Islet precursor cell (in vitro differentiated cells): ENCODE data around the gene ARMC2.
"Not testable (repeated sequence)": the region's sequence is repeated elsewhere in the genome, so short reads cannot be mapped to it uniquely, and the experiment has no call there.

Source experiments
- DNase-seq: peaks from one replicate; pipeline ENCODE4 v3.0.0-alpha.2; 2018

The ARMC2 gene

GRCh38 chr6:108921547-108922361 is 73.5 kb downstream of the ARMC2 start:
- no peak for DNase-seq

- DNase-seq, result no peak
Observed at GRCh38 chr6:108922499-108922898, 74.3 kb downstream of the ARMC2 start.

GRCh38 chr6:108927927-108928326 is 79.7 kb downstream of the ARMC2 start:
- no peak for DNase-seq

- DNase-seq, result no peak
Observed at GRCh38 chr6:108928650-108929049, 80.4 kb downstream of the ARMC2 start.

GRCh38 chr6:108931090-108931489 is 82.9 kb downstream of the ARMC2 start:
- DNase-seq, result not testable (repeated sequence)

- DNase-seq, result no peak
Observed at GRCh38 chr6:108937170-108937569, 88.9 kb downstream of the ARMC2 start.

- DNase-seq, result no peak
Observed at GRCh38 chr6:108940741-108941140, 92.5 kb downstream of the ARMC2 start.

GRCh38 chr6:108941281-108941680 is 93.1 kb downstream of the ARMC2 start:
- no peak for DNase-seq

GRCh38 chr6:108941859-108942258 is 93.6 kb downstream of the ARMC2 start:
- DNase-seq, result no peak

GRCh38 chr6:108942556-108943492 is 94.6 kb downstream of the ARMC2 start:
- no peak for DNase-seq

- no peak for DNase-seq
Observed at GRCh38 chr6:108944071-108944470, 95.8 kb downstream of the ARMC2 start.

GRCh38 chr6:108944707-108945680 is 96.8 kb downstream of the ARMC2 start:
- no peak for DNase-seq

GRCh38 chr6:108945681-108946159 is 97.5 kb downstream of the ARMC2 start:
- peak; percentile 63 for DNase-seq

GRCh38 chr6:108946695-108947094 is 98.5 kb downstream of the ARMC2 start:
- no peak for DNase-seq

- no peak for DNase-seq
Observed at GRCh38 chr6:108947114-108947854, 99.1 kb downstream of the ARMC2 start.

GRCh38 chr6:108948181-108948661 is 100.0 kb downstream of the ARMC2 start:
- DNase-seq, result no peak

- DNase-seq, result no peak
Observed at GRCh38 chr6:108951351-108951953, 103.2 kb downstream of the ARMC2 start.

GRCh38 chr6:108952776-108953486 is 104.7 kb downstream of the ARMC2 start:
- DNase-seq, result no peak

GRCh38 chr6:108953681-108954080 is 105.5 kb downstream of the ARMC2 start:
- no peak for DNase-seq

GRCh38 chr6:108955329-108955949 is 107.2 kb downstream of the ARMC2 start:
- DNase-seq, result no peak
